Stimulated activated CD4-positive, alpha-beta T cell treated with anti-CD3 and anti-CD28 coated beads, Interleukin-15, amount 100 ng/mL, for 24 hours (primary cell): ENCODE data around the gene CANT1.
"Not testable (repeated sequence)": the region's sequence is repeated elsewhere in the genome, so short reads cannot be mapped to it uniquely, and the experiment has no call there.

Experiments
- DNase-seq: peaks from one replicate; pipeline ENCODE4 v3.0.0-alpha.2; 2020

The CANT1 gene

DNA sequence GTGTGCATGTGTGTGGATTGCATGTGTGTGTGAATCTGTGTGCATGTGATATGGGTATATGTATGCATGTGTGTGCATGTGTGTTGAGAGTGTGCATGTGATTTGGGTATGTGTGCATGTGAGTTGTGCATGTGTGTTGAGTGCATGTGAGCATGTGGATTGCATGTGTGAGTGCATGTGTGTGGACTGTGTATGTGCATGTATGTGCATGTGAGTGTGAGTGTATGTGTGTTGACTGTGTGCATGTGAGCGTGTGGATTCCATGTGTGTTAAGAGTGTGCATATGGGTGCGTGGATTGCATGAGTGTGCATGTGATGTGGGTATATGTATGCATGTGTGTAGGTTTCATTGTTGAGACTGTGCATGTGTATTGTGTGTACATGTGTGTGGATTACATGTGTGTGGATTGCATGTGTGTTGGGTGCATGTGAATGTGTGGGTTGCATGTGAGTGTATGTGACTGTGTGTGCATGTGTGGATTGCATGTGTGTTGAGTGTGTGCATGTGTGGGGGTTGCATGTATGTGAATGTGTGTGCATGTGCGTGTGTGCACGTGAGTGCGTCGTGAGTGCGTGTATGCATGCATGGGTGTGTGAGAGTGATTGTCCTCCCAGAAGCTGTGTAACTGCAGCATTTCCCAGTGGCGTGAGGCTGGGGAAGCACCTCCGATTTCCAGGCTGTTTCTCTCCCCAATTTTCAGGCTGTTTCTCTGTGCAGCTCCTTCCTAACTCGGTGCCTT lies 33.8 kb upstream of the CANT1 start:
- no peak for DNase-seq

DNA sequence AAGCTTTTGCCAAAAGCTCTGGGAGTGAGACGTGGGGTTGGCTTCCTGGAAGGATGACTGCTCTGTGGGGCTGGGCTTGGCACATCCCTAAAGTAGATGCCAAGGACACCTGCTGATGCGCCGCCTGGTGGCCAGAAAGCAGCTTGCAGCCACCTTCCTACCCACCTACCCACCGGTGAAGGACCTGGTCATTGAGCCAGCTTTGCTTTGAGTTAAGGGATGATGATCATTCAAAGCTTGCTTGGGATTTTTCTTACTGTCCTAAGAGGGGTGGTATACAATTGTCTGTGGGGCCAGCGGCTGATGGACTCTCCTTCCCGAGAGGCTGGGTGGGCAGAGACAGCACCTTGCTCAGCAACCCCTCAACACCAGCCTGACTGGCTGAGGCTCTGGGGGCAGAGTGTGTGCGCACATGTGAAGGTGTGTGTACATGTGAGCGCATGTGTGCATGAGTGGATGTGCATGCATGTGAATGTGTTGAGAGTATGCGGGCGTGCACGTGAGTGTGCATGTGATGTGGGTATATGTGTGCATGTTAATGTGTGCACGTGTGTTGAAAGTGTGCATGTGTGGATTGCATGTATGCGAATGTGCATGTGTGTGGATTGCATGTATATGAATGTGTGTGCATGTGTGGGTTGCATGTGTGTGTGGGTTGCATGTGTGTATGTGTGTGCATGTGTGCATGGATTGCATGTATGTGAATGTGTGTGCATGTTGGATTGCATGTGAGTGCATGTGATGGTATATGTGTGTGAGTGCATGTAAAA lies 33.0 kb upstream of the CANT1 start:
- peak; percentile 80 for DNase-seq

DNA sequence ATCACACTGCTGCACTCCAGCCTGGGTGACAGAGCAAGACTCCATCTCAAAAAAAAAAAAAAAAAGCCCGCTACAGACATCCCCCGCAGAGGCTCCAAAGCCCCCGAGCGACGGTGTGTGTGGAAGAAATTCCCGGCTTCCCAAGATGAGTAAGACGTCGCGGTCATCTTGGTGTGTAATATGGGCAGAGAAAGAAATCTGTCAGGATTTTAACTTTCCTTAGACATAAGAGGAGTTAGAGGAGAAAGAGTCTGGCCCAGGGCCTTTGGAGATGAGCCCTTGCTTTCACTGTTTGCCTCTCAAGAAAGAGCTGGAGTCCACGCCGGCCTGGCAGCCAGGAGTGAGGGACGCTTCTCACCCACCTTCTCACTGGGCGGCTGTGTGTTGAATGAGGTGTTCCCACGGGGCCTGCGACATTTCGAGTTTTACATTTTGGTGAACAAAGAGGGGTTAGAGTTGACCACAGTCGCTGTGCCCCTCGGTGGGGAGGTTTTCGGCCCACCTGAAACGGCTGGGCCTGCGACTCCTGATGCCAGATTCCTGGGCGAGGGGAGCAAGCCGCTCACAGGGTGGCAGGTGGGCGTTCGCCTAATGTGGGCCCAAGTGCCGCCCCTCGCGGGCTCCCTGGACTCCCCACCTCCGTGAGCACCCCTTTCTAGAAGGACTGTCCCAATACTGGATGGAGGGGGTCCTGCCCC lies 32.3 kb upstream of the CANT1 start:
- DNase-seq = no peak

DNA sequence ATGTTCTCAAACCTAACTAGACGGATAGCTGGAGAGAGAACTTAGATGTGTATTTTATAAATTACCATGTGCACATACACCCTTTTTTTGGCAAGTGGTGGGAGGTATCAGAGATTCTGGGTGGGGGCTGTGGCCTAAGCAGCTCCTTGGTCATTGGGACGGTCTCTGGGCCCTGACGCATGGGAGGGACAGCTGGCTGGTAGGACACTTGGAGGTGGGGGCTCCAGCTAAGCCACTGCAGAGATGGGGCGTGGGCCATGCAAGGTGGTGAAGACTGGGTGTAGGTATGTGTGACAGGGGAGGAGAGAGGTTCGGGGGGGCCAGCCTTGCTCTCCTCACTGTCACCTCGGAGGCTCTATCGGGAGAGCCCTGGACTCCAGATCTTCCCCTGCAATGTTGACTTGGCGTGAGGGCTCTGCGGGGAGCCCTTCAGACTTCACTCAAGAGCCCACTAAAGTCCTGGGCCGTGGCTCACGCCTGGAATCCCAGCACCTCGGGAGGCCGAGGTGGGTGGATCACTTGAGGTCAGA lies 31.5 kb upstream of the CANT1 start:
- no peak for DNase-seq

DNA sequence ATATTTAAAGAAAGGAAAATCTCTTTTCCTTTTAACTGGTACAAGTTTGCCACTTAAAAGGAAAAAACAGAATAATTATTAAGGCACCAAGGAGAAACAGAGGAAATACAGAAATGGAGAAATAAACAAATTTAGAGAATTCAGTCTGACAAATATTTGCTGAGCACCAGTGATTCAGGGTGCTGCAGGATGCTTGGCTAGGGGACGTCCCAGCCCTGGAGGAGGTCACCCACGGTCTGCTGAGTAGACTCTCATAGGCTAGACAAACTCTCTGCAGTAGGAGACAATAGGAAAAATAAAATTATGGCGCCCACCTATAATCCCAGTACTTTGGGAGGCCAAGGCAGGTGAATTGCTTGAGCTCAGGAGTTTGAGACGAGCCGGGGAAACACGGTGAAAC lies 30.3 kb upstream of the CANT1 start:
- no peak for DNase-seq

DNA sequence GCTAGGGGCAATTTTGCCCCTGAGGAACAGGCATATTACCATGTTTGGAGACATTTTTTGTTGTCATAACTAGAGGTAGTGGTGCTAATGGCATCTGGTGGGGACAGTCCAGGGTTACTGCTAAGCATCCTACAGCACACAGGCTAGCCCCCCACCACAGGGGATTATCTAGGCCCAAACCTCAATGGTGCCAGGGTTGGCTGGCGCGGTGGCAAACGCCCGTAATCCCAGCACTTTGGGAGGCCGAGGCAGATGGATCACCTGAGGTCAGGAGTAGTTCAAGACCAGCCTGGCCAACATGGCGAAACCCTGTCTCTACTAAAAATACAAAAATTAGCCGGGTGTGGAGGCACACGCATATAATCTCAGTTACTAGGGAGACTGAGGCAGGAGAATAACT lies 29.6 kb upstream of the CANT1 start:
- DNase-seq = no peak

DNA sequence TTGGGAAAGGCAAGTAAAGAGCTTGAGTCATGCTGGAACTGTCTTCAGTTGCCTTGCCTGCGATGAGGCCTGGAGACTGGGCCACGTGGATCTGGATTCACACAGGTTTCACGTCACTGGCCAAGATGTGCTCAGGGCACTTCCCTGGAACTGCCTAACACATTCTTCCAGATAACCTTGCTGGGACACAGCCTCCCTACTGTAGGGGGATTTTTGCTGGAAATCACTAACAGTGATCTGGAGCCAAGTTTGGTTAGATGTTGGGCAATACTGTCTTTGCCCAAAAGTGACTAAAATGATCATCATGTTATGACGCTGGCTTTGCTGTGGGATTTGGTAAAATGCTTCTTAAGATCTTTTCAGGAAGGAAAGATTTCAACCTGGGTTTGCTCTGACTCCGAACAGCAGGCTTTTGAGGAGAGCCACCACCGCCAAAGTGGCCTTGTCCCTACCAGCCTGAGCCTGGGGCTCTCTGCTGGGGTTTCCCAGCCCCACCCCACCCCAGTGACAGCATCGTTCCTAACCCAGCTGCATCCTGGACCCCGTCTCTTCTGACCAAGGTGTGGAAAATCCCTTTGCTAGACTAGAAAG lies 29.1 kb upstream of the CANT1 start:
- DNase-seq = no peak

DNA sequence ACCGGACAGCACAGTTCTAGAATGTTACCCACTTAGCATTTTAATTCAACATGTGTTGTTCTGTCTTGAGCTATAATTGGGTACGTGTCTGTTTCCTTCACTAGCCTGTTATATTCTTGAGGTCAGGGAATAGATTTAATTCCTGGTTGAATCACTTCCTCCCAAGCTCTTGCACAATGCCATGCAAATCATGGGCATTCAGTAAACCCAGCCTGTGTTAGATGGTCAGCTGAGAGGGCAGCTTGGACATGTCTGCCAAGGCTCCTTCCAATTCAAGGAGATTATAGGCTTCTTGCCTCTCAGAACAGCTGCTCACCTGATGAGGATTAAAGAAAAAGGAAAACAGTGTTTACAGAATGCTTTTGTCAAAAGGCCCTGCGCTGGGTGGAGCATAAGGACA lies 27.0 kb upstream of the CANT1 start:
- no peak for DNase-seq

DNA sequence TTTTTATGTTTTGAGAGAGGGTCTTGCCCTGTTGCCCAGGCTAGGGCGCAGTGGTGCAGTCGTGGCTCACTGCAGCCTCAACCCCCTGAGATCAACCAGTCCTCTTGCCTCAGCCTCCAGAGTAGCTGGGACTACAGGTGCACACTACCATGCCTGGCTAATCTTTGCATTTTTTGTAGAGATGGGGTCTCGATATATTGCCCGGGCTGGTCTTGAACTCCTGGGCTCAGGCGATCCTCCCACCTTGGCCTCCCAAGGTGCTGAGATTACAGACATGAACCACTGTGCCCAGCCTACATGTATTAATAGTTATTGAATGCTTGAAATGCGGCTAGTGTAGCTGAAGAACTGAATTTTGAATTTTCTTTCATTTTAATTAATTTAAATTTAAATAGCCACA lies 26.6 kb upstream of the CANT1 start:
- DNase-seq = no peak

DNA sequence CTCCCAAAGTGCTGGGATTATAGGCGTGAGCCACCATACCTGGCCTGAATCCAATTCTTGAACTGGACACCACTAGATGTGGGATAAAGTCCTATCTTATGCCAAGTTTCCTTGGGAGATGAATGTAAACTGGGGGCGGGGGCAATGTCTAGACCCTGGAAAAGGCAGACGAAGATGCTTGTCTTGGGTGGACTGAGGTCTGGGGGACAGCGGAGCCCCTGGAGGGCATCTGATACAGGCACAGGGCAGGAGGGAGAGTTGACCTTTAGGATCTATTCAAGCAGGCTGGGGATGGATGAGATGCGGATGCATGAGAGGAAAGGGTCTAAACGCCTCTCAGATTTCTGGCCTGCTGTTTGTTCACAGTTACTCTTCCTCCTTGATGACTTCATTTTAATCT lies 26.1 kb upstream of the CANT1 start:
- no peak for DNase-seq

DNA sequence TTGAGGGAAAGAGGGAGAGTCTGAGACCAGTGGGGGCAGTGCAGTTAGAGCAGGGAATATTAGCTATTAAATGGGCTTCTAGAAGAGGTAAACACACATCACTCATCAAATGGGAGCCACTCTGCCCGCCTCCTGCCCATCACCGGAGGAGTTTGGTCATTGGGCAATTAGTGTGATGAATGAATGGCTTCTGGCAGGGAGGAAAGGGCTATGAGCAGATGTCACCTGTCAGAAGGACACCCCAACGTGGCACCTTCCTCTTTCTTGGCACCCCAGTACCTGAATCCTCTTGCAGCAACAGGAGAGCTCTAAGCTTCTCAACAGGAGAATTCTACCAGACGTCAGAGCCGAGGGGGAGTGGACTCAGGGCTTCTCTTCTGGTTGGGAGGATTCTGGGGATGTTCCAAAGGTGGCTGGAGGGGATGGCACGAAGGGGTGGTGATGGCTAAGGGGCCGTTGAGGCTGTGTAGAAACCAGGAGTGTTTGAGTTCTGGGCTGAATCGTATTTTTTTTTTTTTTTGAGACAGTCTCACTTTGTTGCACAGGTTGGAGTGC lies 25.4 kb upstream of the CANT1 start:
- DNase-seq = no peak

DNA sequence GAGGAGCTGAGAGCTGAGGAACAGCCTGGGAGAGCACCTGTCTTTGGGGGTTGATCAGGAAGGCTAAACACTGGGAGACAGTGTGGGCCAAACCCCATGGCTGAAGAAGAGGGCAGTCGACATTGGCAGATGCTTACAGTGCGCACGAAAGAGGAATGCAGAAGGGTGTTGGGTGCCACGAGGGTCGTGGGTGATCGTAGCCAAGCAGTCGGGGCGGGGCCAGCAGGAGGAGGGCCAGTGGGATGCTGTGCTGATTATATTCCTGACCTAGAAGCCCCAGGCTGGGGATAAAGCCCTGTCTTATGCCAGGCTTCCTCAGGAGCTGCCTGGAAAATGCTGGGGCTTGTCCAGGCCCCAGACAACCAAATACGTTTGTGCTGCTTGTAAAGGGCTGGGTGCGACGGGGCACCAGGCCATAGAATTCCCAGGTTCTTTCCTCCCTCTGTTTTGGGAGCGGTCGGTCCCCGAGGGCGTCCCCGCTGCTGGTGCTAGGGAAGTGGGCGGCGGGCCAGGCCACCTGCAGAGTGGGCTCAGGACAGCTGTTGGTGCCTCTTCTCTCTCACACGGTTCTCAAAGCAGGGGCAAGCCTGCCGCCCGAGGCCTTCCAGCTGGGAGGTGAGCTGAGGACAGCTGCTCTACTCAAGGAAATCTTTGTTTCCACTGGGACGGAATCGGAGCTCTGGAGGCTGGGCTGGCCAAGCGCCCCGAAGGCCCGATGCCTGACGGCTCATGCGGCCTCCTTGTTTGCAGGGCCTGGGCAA lies 24.4 kb upstream of the CANT1 start:
- no peak for DNase-seq

DNA sequence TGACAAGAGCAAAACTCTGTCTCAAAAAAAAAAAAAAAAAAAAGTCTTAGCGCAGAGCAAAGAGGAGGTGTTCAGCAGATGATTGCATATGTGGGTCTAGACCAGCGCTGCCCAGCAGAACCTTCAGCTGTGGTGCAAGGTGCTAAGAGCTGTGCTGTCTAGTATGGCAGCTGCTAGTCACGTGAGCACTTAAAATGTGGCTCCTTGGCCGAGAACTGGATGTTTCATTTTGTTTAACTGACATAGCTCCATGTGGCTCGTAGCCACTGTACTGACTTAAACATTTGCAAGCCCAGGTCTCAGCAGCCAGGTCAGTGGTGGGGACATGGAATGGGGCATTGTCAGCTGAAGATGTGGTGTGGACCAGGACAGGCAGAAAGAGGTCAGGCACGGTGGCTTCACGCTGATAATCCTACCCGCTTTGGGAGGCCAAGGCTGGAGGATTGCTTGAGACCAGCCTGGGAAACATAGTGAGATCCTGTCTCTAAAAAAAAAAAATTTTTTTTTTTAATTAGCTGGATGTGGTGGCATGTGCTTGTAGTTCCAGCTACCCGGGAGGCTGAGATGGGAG lies 23.6 kb upstream of the CANT1 start:
- no peak for DNase-seq

DNA sequence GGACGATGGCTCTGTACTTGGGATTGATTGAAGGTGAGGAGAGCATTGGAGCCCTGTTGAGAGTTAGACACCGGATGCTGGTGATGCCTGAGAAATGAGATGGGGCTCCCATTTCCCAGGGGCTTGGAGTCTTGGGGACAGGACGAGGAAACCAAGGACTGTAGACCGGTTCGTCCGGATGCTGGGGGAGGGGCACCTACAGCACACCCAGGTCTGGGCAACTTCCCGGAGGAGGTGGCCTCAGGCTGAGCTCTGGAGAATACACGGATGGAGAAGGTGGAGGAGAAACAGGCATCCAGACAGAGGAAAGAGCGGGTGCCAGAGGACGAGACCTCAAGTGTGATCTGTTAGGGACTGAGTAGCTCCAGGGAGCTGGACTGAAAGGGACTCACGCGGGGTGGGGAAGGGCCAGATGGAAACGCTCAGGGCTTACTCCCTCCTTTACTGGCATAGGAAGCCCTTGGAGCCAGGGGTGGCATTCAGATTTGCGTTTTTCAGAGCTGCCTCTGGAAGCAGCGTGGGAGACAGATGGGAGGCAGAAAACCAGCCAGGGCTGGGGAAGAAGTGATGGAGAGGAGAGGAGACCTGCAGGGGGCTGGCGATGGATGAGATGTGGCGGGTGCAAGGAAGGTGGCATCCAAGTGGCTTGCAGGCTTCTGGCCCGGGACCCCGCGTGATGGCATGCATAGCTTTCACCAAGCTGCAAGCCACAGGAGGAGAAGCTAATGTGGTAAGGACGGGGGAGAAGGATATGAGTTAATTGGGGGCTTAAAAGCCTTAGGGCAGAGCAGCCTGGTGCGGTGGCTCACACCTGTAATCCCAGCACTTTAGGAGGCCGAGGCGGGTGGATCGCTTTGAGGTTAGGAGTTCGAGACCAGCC lies 22.7 kb upstream of the CANT1 start:
- DNase-seq = no peak

DNA sequence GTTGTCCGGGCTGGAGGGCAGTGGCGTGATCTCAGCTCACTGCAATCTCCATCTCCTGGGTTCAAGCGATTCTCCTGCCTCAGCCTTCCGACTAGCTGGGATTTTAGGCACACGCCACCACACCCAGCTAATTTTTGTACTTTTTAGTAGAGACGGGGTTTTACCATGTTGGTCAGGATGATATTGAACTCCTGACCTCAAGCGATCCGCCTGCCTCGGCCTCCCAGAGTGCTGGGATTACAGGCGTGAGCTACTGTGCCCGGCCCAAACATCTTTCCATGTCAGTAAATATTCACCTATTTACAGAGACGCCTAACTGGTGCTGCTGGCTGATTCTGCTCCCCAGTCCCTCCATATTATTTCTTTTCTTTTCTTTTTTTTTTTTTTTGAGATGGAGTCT lies 21.1 kb upstream of the CANT1 start:
- DNase-seq = not testable (repeated sequence)

DNA sequence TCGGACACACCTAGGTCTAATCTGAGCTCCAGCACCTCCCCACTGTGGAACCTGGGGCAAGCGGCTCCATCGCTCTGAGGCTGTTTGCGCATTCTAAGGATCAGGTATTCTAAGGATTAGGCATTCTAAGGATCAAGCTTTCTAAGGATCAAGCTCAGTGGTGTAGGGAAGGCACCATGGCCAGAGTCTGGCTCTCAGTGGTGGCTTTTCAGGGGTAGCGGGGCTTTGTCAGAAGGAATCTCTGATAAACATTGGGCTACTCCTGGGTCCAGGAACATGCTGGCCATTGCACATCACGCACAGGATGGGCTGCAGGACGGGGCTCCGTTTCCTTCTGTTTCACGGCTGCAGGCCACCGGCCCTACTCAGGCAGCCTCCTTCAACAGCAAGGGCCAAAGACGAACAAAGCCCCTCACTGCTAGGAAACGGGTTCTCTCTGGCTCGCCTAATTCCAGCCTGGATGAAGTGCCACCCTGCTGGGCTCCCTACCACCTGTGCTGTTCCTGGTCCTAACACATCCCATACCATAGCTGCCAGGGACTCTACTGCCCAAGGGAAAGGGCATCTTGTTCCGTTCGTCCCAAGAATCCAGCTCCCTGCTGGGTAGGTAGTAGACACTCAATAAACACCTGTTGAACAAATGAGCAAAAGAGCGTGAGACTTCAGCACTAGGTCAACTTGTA lies 19.9 kb upstream of the CANT1 start:
- no peak for DNase-seq

DNA sequence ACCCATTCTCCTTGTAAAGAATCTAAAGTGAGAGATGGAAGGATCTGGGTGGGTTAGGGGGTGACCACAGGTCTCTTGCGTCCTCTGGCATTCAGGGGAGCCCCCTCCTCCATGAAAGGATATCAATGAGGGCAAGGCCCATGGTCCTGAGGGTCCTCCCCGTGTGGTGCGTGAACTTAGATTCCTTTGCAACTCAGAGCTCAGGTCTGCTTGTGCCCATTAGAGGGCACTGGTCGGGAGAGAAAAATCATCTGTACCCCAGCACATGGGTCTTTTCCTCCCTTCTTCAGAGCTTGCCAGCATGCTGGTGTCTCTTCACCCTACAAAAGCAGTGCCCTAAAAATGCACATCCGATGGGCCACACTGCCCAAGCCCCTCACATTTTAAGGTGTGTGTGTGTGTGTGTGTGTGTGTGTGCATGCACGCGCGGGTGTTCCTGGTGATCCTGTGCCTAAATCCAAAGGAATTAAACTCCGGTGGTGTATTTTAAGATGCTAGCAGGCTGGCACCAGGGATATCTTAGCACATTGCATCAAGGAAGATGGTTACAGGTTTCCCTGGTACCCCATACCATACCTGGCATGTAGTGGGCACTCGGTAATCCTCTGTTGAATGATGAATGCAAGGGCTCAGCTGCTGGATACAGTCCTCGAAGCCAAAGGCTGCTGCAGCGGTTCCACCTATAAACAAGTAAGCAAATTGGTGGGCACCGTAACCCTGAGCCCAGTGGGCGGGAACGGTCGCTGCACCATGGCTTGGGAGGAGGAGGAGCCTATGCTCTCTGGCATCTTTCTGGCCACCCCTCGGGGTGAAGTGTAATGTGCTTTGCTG lies 19.1 kb upstream of the CANT1 start:
- DNase-seq = no peak

DNA sequence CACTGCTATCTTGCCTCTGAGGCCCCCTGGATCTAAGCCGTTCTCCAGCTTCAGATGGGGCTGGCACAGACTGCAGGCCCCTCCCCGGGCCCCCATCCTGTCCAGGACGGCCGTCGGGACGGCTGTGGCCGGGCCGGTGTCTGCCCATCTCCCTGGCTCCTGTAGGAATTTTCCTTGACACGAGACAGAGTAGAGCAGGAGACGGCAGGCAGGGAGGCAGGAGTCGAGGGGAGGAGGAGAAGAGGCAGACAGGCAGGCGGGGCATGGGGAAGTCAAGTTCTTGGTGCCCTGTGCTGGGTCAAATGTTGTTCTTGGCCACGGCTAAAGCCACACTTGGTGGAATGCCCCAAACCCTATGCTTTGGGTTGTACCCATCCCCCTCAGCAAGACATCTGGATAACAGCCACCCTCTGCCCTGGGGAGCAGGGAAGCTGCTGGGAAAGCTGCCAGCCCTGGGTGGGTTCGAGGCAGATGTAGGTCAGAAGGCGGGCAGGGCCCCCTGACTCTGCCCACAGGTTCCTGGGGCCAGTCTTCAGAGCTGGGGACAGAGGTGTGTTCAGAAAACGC lies 18.4 kb upstream of the CANT1 start:
- DNase-seq = no peak
